WERI-Rb-1 (cell line): ENCODE data around the gene ALDH4A1.
A peak's percentile ranks its signal among the peaks of the same experiment; 100 is the strongest.

Experiments used
- DNase-seq: peaks from one replicate; pipeline ENCODE4 v3.0.0-alpha.2; 2020
- H3K27ac ChIP-seq: fragments of 250-450 bp; sonication (Bioruptor Pico); 2 replicates; pipeline ENCODE4 v1.5.1; 2020; ENCODE audit warnings: mild to moderate bottlenecking, moderate library complexity
- H3K27me3 ChIP-seq: fragments of 250-450 bp; sonication (Bioruptor Pico); 2 replicates; pipeline ENCODE4 v1.5.1; 2021; ENCODE audit warnings: mild to moderate bottlenecking, low read depth, moderate library complexity; ENCODE audit not compliant: insufficient read depth, severe bottlenecking
- H3K36me3 ChIP-seq: fragments of 250-450 bp; sonication (Bioruptor Pico); 2 replicates; pipeline ENCODE4 v1.5.1; 2020; ENCODE audit warnings: mild to moderate bottlenecking, moderate library complexity
- H3K4me3 ChIP-seq: 2 replicates; pipeline ENCODE4 v1.5.1; 2011; ENCODE audit warnings: low read depth, mild to moderate bottlenecking, control low read depth, low read length
- H3K9me3 ChIP-seq: fragments of 250-450 bp; sonication (Bioruptor Pico); 2 replicates; pipeline ENCODE4 v1.5.1; 2021; ENCODE audit warnings: mild to moderate bottlenecking, moderate library complexity; ENCODE audit not compliant: severe bottlenecking
- TF ChIP-seq, protein P1 (sequence below): IDR thresholded peaks from 2 replicates; pipeline ENCODE4 v1.5.1; 2011; ENCODE audit warnings: low read depth, mild to moderate bottlenecking, control low read depth, inconsistent platforms, low read length

ALDH4A1 gene

GRCh38 chr1:18878538-18879214 is 23.7 kb downstream of the ALDH4A1 start:
- H3K27ac ChIP-seq = no peak overlapping the region
- H3K4me3 ChIP-seq = no peak overlapping the region
- H3K9me3 ChIP-seq = no peaks in the 10 kb centered on the region
- no peaks in the 10 kb centered on the region for H3K36me3 ChIP-seq
- no peak for DNase-seq
- TF ChIP-seq, protein P1, sequence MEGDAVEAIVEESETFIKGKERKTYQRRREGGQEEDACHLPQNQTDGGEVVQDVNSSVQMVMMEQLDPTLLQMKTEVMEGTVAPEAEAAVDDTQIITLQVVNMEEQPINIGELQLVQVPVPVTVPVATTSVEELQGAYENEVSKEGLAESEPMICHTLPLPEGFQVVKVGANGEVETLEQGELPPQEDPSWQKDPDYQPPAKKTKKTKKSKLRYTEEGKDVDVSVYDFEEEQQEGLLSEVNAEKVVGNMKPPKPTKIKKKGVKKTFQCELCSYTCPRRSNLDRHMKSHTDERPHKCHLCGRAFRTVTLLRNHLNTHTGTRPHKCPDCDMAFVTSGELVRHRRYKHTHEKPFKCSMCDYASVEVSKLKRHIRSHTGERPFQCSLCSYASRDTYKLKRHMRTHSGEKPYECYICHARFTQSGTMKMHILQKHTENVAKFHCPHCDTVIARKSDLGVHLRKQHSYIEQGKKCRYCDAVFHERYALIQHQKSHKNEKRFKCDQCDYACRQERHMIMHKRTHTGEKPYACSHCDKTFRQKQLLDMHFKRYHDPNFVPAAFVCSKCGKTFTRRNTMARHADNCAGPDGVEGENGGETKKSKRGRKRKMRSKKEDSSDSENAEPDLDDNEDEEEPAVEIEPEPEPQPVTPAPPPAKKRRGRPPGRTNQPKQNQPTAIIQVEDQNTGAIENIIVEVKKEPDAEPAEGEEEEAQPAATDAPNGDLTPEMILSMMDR = no peak
- H3K27me3 ChIP-seq = no peaks in the 10 kb centered on the region

GRCh38 chr1:18877282-18877681 is 25.1 kb downstream of the ALDH4A1 start:
- Histone ChIP-seq H3K27me3 (no peaks in the 10 kb centered on the region), H3K9me3 (no peaks in the 10 kb centered on the region), H3K36me3 (no peaks in the 10 kb centered on the region), H3K4me3 (no peak overlapping the region), H3K27ac (no peak overlapping the region)
- DNase-seq = no peak
- TF ChIP-seq, protein P1 = no peak

DNA sequence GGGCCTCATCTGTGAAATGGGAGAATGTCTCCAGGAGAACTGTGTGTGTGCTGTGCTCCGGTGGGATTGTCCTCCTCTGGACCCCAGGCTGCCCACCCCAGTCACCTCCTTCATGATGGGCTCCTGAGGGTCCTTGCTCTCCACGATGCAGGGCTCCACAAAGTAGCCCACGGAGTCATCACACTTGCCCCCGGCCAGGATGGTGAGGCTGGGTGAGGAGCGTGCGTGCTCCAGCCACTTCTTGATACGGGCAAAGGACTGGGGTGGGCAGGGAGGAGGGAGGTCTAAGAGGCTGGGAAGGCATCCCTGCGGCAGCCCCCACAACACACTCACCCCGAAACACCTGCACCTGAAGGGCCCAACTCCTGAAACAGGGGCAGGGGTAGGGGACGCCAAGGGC is 26.1 kb downstream of the ALDH4A1 start:
- no peaks in the 10 kb centered on the region for H3K9me3 ChIP-seq
- H3K4me3 ChIP-seq = no peak overlapping the region
- no peak overlapping the region for H3K27ac ChIP-seq
- TF ChIP-seq, protein P1 = no peak
- no peaks in the 10 kb centered on the region for H3K36me3 ChIP-seq
- no peak for DNase-seq
- no peaks in the 10 kb centered on the region for H3K27me3 ChIP-seq

GRCh38 chr1:18875796-18876128 is 26.6 kb downstream of the ALDH4A1 start:
- Histone ChIP-seq H3K27ac (no peak overlapping the region), H3K36me3 (no peaks in the 10 kb centered on the region), H3K4me3 (no peak overlapping the region), H3K9me3 (no peaks in the 10 kb centered on the region), H3K27me3 (no peaks in the 10 kb centered on the region)
- TF ChIP-seq, protein P1 = no peak
- no peak for DNase-seq

- Histone ChIP-seq H3K27me3 (no peaks in the 10 kb centered on the region), H3K4me3 (no peak overlapping the region), H3K36me3 (no peaks in the 10 kb centered on the region), H3K27ac (no peak overlapping the region; the same call in 1 of the 2 replicates), H3K9me3 (no peaks in the 10 kb centered on the region)
- DNase-seq = peak; percentile 92
- TF ChIP-seq, protein P1 = peak; percentile 95
Observed at GRCh38 chr1:18875107-18875795, 27.1 kb downstream of the ALDH4A1 start.
